H9 (cell line): ENCODE measurements around the gene SCD5. TPM values are rescaled to one million over a fixed set of nuclear protein-coding genes. Genes with fewer than 3 reads are reported as not detected.

Experiments
- DNase-seq: peaks from one replicate; pipeline ENCODE4 v3.0.0-alpha.2; 2017
- H2AFZ ChIP-seq: one replicate; pipeline ENCODE4 v1.6.1; 2013; ENCODE audit warnings: mild to moderate bottlenecking, low read length, control low read depth, moderate library complexity
- H2AK5ac ChIP-seq: 2 replicates; pipeline ENCODE4 v1.6.1; 2013; ENCODE audit warnings: low read length, control low read depth, mixed read lengths; ENCODE audit not compliant: insufficient read length
- H2BK120ac ChIP-seq: one replicate; pipeline ENCODE4 v1.6.1; 2013; ENCODE audit warnings: low read depth, mild to moderate bottlenecking, low read length, control low read depth, inconsistent platforms; ENCODE audit not compliant: poor library complexity, severe bottlenecking
- H2BK12ac ChIP-seq: 2 replicates; pipeline ENCODE4 v1.6.1; 2013; ENCODE audit warnings: low read length, control low read depth, mixed read lengths, low read depth; ENCODE audit not compliant: insufficient read length
- H2BK15ac ChIP-seq: 2 replicates; pipeline ENCODE4 v1.6.1; 2013; ENCODE audit warnings: low read depth, low read length, control low read depth
- H2BK20ac ChIP-seq: one replicate; pipeline ENCODE4 v1.6.1; 2013; ENCODE audit warnings: low read depth, mild to moderate bottlenecking, low read length, control low read depth, inconsistent platforms; ENCODE audit not compliant: poor library complexity, severe bottlenecking
- H2BK5ac ChIP-seq: 2 replicates; pipeline ENCODE4 v1.6.1; 2013; ENCODE audit warnings: low read length, control low read depth, mixed read lengths; ENCODE audit not compliant: insufficient read length
- H3K14ac ChIP-seq: 2 replicates; pipeline ENCODE4 v1.6.1; 2013; ENCODE audit warnings: low read length, control low read depth; ENCODE audit not compliant: insufficient read depth
- H3K18ac ChIP-seq: 2 replicates; pipeline ENCODE4 v1.6.1; 2013; ENCODE audit warnings: low read depth, mild to moderate bottlenecking, mixed read lengths, low read length, control low read depth; ENCODE audit not compliant: insufficient read length
- H3K23ac ChIP-seq: 2 replicates; pipeline ENCODE4 v1.6.1; 2013; ENCODE audit warnings: low read length, control low read depth, mixed read lengths, low read depth; ENCODE audit not compliant: insufficient read length
- H3K23me2 ChIP-seq: 2 replicates; pipeline ENCODE4 v1.6.1; 2013; ENCODE audit warnings: low read depth, mild to moderate bottlenecking, mixed read lengths, low read length, control low read depth; ENCODE audit not compliant: insufficient read length, poor library complexity, severe bottlenecking
- H3K27ac ChIP-seq: 2 replicates; pipeline ENCODE4 v1.5.1; 2013; ENCODE audit warnings: low read length, control low read depth, mixed read lengths, low read depth; ENCODE audit not compliant: insufficient read length
- H3K27me3 ChIP-seq: 2 replicates; pipeline ENCODE4 v1.6.1; 2013; ENCODE audit warnings: low read length, control low read depth, inconsistent platforms; ENCODE audit not compliant: insufficient read depth
- H3K4ac ChIP-seq: 2 replicates; pipeline ENCODE4 v1.6.1; 2013; ENCODE audit warnings: low read depth, mild to moderate bottlenecking, control low read depth, inconsistent platforms, low read length, moderate library complexity
- H3K4me1 ChIP-seq: 2 replicates; pipeline ENCODE4 v1.6.1; 2013; ENCODE audit warnings: low read length, control low read depth, inconsistent platforms; ENCODE audit not compliant: insufficient read depth
- H3K4me2 ChIP-seq: 2 replicates; pipeline ENCODE4 v1.6.1; 2013; ENCODE audit warnings: low read length, control low read depth, mixed read lengths; ENCODE audit not compliant: insufficient read length, insufficient read depth
- H3K56ac ChIP-seq: 2 replicates; pipeline ENCODE4 v1.6.1; 2013; ENCODE audit warnings: low read depth, mild to moderate bottlenecking, mixed read lengths, low read length, control low read depth; ENCODE audit not compliant: insufficient read length
- H3K79me1 ChIP-seq: 2 replicates; pipeline ENCODE4 v1.6.1; 2013; ENCODE audit warnings: low read depth, mild to moderate bottlenecking, moderate library complexity, low read length, control low read depth, inconsistent platforms; ENCODE audit not compliant: insufficient read depth, poor library complexity, severe bottlenecking
- H3K79me2 ChIP-seq: 2 replicates; pipeline ENCODE4 v1.6.1; 2013; ENCODE audit warnings: low read length, control low read depth, inconsistent platforms; ENCODE audit not compliant: insufficient read depth
- H3K9ac ChIP-seq: 2 replicates; pipeline ENCODE4 v1.6.1; 2013; ENCODE audit warnings: low read length, control low read depth, mixed read lengths; ENCODE audit not compliant: insufficient read length; ENCODE audit errors: extremely low read depth
- H3K9me3 ChIP-seq: one replicate; pipeline ENCODE4 v1.6.1; 2013; ENCODE audit warnings: low read depth, low read length, inconsistent platforms; ENCODE audit not compliant: control insufficient read depth
- H3T11ph ChIP-seq: one replicate; pipeline ENCODE4 v1.6.1; 2013; ENCODE audit warnings: mild to moderate bottlenecking, low read length, control low read depth, inconsistent platforms
- H4K20me1 ChIP-seq: one replicate; pipeline ENCODE4 v1.6.1; 2013; ENCODE audit not compliant: control insufficient read depth, insufficient read length, insufficient read depth
- H4K5ac ChIP-seq: 2 replicates; pipeline ENCODE4 v1.6.1; 2013; ENCODE audit warnings: low read depth, mild to moderate bottlenecking, mixed read lengths, low read length, control low read depth; ENCODE audit not compliant: insufficient read length
- H4K8ac ChIP-seq: replicated peaks from 2 replicates; pipeline ENCODE4 v1.6.1; 2013; ENCODE audit warnings: low read length, control low read depth, mixed read lengths, low read depth; ENCODE audit not compliant: insufficient read length
- H4K91ac ChIP-seq: 2 replicates; pipeline ENCODE4 v1.6.1; 2013; ENCODE audit warnings: low read depth, mild to moderate bottlenecking, moderate library complexity, mixed read lengths, low read length, control low read depth; ENCODE audit not compliant: insufficient read length
- H3K27ac Mint-ChIP-seq, 3 experiments: 2 replicates in 2 of 3; 3 replicates in 1 of 3; pipeline ENCODE4 v1.8.0; 2020 to 2021; ENCODE audit warnings: mixed read lengths in 3 of 3, mild to moderate bottlenecking in 1 of 3, moderate library complexity in 1 of 3
- H3K27me3 Mint-ChIP-seq: 2 replicates; pipeline ENCODE4 v1.8.0; 2021; ENCODE audit warnings: low read depth, mild to moderate bottlenecking, moderate library complexity, mixed read lengths
- H3K36me3 Mint-ChIP-seq, 3 experiments: 2 replicates in 2 of 3; 3 replicates in 1 of 3; pipeline ENCODE4 v1.8.0; 2020 to 2021; ENCODE audit warnings: low read depth in 3 of 3, mixed read lengths in 3 of 3; ENCODE audit not compliant: insufficient read depth in 1 of 3
- H3K4me1 Mint-ChIP-seq, 2 experiments: 2 replicates each; pipeline ENCODE4 v1.8.0; 2020; ENCODE audit warnings: mixed read lengths in 2 of 2
- H3K4me3 Mint-ChIP-seq, 2 experiments: 2 replicates in 1 of 2; 3 replicates in 1 of 2; pipeline ENCODE4 v1.8.0; 2020 to 2021; ENCODE audit warnings: mild to moderate bottlenecking in 2 of 2, mixed read lengths in 2 of 2, moderate library complexity in 1 of 2
- H3K9me3 Mint-ChIP-seq, 2 experiments: 2 replicates in 1 of 2; 3 replicates in 1 of 2; pipeline ENCODE4 v1.8.0; 2020; ENCODE audit warnings: mild to moderate bottlenecking in 2 of 2, mixed read lengths in 2 of 2, moderate library complexity in 1 of 2
- CTCF ChIP-seq: fragments of 200-600 bp; sonication (generic); conservative IDR thresholded peaks from 3 replicates; pipeline ENCODE4 v1.8.0; 2021; ENCODE audit warnings: antibody characterized with exemption, mild to moderate bottlenecking
- WGBS: extraction: QIAGEN DNeasy Blood & Tissue Kit; methylation state at CpG from one replicate; pipeline ENCODE4 v1.1.7; 2013; ENCODE audit warnings: missing lambda C conversion rate, low lambda C conversion rate, mixed read lengths; ENCODE audit not compliant: insufficient read length; ENCODE audit errors: extremely low coverage; 5-methylcytosine and 5-hydroxymethylcytosine counted together
- total RNA-seq: library from RNA; stranded (reverse); gene quantifications from 2 replicates; pipeline ENCODE4 v1.2.1, GENCODE V29; 2021

Gene SCD5
- total RNA-seq, 1 experiment from 2014 or later = 0.68 TPM

- Histone ChIP-seq H3K23me2 (no peaks in the 10 kb centered on the region), H2BK5ac (no peak overlapping the region), H4K20me1 (no peaks in the 10 kb centered on the region), H2BK15ac (no peak overlapping the region), H3K79me2 (no peaks in the 10 kb centered on the region), H3K9ac (no peak overlapping the region), H2BK20ac (no peak overlapping the region), H3K4ac (no peak overlapping the region), H3K18ac (no peak overlapping the region), H3K4me2 (peak overlapping the region; percentile 22), H3K27me3 (no peaks in the 10 kb centered on the region), H3K79me1 (no peaks in the 10 kb centered on the region), H3K4me1 (peaks cover 12% of the 10 kb centered on the region; the same call in 1 of the 2 replicates), H2AK5ac (no peak overlapping the region), H3K23ac (no peak overlapping the region), H3K27ac (no peak overlapping the region), H3K14ac (no peak overlapping the region), H4K5ac (no peak overlapping the region), H2BK12ac (no peak overlapping the region), H4K8ac (no peak overlapping the region), H4K91ac (no peak overlapping the region), H2BK120ac (no peak overlapping the region), H3T11ph (no peak overlapping the region), H2AFZ (no peak overlapping the region), H3K56ac (no peak overlapping the region), H3K9me3 (no peaks in the 10 kb centered on the region)
- H3K27me3 Mint-ChIP-seq = no peaks in the 10 kb centered on the region; the same call in 1 of the 2 replicates
- H3K4me3 Mint-ChIP-seq = no peak overlapping the region
- 0 out of 7 replicates have a peak overlapping the region, but pooled peaks of 1 of the 3 experiments have one; percentile 47 for H3K27ac Mint-ChIP-seq
- H3K36me3 Mint-ChIP-seq = no peaks in the 10 kb centered on the region; a peak in 1 of 7 replicates
- H3K4me1 Mint-ChIP-seq = peaks cover 36 to 37% of the 10 kb centered on the region in 2 experiments
- no CpG with 5 or more reads among the region's 5 CpGs for WGBS
- no peak for TF ChIP-seq CTCF
- no peak for DNase-seq
- H3K9me3 Mint-ChIP-seq = no peaks in the 10 kb centered on the region
Observed at GRCh38 chr4:82591592-82591991, 207.0 kb downstream of the SCD5 start.
